HFF-Myc (cell line): Measurements from ENCODE around the gene VAV1.

Experiments
- DNase-seq: peaks from one replicate; pipeline ENCODE4 v3.0.0-alpha.2; 2011; ENCODE audit warnings: low read depth; ENCODE audit errors: extremely low read depth
- H3K4me3 ChIP-seq: replicated peaks from 2 replicates; pipeline ENCODE4 v1.5.1; 2011; ENCODE audit warnings: low read depth, mild to moderate bottlenecking, control low read depth, low read length
- TF ChIP-seq, protein P1 (sequence below): IDR thresholded peaks from 2 replicates; pipeline ENCODE4 v1.5.1; 2012; ENCODE audit warnings: mild to moderate bottlenecking, low read depth, low read length, control low read depth; ENCODE audit errors: missing control alignments

Gene VAV1

DNA sequence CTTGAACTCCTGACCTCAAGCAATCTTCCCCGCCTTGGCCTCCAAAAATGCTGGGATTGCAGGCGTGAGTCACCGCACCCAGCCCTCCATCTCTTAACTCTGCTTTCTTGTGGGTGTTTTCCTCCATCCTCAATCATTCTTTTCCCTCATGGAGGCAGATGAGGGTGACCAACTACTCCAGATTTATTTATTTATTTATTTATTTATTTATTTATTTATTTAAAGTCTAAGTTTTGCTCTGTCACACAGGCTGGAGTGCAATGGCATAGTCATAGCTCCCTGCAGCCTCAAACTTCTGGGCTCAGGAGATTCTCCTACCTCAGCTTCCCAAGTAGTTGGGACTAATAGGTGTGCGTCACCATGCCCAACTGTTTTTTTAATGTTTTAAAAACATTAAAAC, 14.9 kb downstream of the VAV1 start:
- H3K4me3 ChIP-seq = no peak overlapping the region
- DNase-seq = no peak
- TF ChIP-seq, protein P1, sequence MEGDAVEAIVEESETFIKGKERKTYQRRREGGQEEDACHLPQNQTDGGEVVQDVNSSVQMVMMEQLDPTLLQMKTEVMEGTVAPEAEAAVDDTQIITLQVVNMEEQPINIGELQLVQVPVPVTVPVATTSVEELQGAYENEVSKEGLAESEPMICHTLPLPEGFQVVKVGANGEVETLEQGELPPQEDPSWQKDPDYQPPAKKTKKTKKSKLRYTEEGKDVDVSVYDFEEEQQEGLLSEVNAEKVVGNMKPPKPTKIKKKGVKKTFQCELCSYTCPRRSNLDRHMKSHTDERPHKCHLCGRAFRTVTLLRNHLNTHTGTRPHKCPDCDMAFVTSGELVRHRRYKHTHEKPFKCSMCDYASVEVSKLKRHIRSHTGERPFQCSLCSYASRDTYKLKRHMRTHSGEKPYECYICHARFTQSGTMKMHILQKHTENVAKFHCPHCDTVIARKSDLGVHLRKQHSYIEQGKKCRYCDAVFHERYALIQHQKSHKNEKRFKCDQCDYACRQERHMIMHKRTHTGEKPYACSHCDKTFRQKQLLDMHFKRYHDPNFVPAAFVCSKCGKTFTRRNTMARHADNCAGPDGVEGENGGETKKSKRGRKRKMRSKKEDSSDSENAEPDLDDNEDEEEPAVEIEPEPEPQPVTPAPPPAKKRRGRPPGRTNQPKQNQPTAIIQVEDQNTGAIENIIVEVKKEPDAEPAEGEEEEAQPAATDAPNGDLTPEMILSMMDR = no peak

- no peak overlapping the region for H3K4me3 ChIP-seq
- DNase-seq = no peak
- TF ChIP-seq, protein P1 = no peak
Observed at GRCh38 chr19:6788896-6789295, 16.4 kb downstream of the VAV1 start.

GRCh38 chr19:6790194-6791128, 18.0 kb downstream of the VAV1 start:
- no peak for DNase-seq
- TF ChIP-seq, protein P1 = no peak
- no peak overlapping the region for H3K4me3 ChIP-seq

- no peak overlapping the region for H3K4me3 ChIP-seq
- no peak for DNase-seq
- TF ChIP-seq, protein P1 = no peak
Observed at GRCh38 chr19:6791237-6791636, 18.7 kb downstream of the VAV1 start.

- no peak for DNase-seq
- no peak overlapping the region for H3K4me3 ChIP-seq
- TF ChIP-seq, protein P1 = no peak
Observed at GRCh38 chr19:6793411-6793810, 20.9 kb downstream of the VAV1 start.

- H3K4me3 ChIP-seq = no peak overlapping the region
- DNase-seq = no peak
- TF ChIP-seq, protein P1 = no peak
Observed at GRCh38 chr19:6793973-6794372, 21.5 kb downstream of the VAV1 start.
